ENCODE results near the gene BSND.

Gene BSND

DNA sequence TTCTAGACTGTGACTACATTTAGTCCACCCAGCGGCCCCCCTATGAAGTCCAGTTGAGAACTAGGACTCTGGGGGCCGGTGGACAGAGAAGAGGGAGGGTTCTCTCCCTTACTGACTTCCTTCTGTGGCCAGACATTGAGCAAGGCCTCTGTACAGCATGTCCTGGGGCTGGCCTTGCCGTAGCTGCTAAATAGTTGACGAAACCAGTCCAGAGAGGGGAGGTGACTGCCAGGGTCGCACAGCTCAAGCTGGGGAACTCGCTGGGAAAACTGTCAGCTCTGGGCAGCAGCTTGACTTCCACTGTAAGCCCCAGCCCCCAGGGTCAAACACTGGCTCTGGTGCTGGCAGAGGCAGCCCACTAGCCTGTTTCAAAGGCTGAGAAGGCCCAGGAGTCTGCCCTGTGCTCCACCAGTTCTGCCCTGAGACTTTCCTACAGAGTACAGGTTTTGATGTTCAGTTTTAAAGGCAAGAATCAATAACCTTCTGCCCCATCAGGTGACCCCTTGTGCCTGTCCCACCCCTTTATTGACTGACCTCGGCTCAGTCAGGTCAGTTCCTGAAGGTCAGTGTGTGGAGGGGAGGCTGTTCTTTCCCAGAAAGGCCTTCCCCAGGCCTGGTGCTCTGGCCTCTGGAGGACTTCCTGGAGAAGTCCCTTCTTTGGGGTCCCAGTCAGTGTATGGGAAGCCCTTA lies 54.7 kb downstream of the BSND start:
- Mint-ChIP-seq H3K9me3 (no peaks in the 10 kb centered on the region), H3K27ac (no peak overlapping the region)

DNA sequence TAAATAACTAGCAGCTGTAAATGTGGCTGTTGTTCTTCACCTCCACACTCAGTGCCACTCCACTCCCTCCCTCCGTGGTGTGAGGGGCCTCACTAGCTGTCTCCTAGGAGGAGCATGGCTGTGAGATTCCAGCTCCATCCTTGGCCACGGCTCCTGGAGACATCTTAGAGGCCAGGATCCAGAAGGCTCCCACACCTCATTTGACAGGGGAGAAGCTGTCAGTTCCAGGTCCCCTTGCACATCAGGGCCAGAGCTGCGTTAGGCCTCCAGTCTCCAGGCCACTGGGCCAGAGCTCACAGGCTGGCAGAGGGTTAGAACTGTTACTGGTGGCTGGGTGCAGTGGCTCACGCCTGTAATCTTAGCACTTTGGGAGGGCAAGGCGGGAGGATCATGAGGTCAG lies 55.7 kb downstream of the BSND start:
- Mint-ChIP-seq H3K4me1 (ENCODE audit: low read depth in 2 of 2) (no peaks in the 10 kb centered on the region), H3K9me3 (no peaks in the 10 kb centered on the region), H3K4me3 (no peak overlapping the region), H3K27me3 (peaks cover 0 to 17% of the 10 kb centered on the region in 2 donors), H3K27ac (no peak overlapping the region), H3K36me3 (ENCODE audit: insufficient read depth) (no peaks in the 10 kb centered on the region)
- ATAC-seq (replicated peaks): no peak
- DNase-seq: no peak

More for the DNA sequence above, 54.7 kb downstream of the BSND start:
- ATAC-seq (replicated peaks): no peak
- Mint-ChIP-seq H3K4me3 (no peak overlapping the region), H3K4me1 (ENCODE audit: low read depth in 2 of 2) (no peaks in the 10 kb centered on the region), H3K27me3 (peaks cover 0 to 17% of the 10 kb centered on the region in 2 donors), H3K36me3 (ENCODE audit: insufficient read depth) (no peaks in the 10 kb centered on the region)
- DNase-seq: no peak

GRCh38 chr1:55055084-55055882 lies 56.5 kb downstream of the BSND start:
- ATAC-seq (replicated peaks): no peak
- Mint-ChIP-seq H3K36me3 (ENCODE audit: insufficient read depth) (no peaks in the 10 kb centered on the region), H3K4me1 (ENCODE audit: low read depth in 2 of 2) (no peaks in the 10 kb centered on the region), H3K9me3 (no peaks in the 10 kb centered on the region), H3K27ac (no peak overlapping the region), H3K27me3 (peaks cover 0 to 16% of the 10 kb centered on the region in 2 donors), H3K4me3 (no peak overlapping the region)
- DNase-seq: no peak

- ATAC-seq (replicated peaks) (no peak), DNase-seq (no peak)
- Mint-ChIP-seq H3K27me3 (peaks cover 0 to 8% of the 10 kb centered on the region in 2 donors), H3K27ac (no peak overlapping the region), H3K4me3 (no peak overlapping the region), H3K9me3 (no peaks in the 10 kb centered on the region), H3K4me1 (ENCODE audit: low read depth in 2 of 2) (peaks cover 0 to 6% of the 10 kb centered on the region in 2 donors), H3K36me3 (ENCODE audit: insufficient read depth) (no peaks in the 10 kb centered on the region)
Measured at GRCh38 chr1:55055951-55056631, 57.4 kb downstream of the BSND start.

GRCh38 chr1:55056632-55056992 lies 57.9 kb downstream of the BSND start:
- no peaks in the 10 kb centered on the region for H3K9me3 Mint-ChIP-seq
- DNase-seq: no peak
- H3K27ac Mint-ChIP-seq: no peak overlapping the region
- H3K36me3 Mint-ChIP-seq (ENCODE audit: insufficient read depth): no peaks in the 10 kb centered on the region
- H3K27me3 Mint-ChIP-seq: peaks cover 0 to 7% of the 10 kb centered on the region in 2 donors
- ATAC-seq (replicated peaks): no peak
- H3K4me1 Mint-ChIP-seq (ENCODE audit: low read depth in 2 of 2): peaks cover 0 to 6% of the 10 kb centered on the region in 2 donors
- H3K4me3 Mint-ChIP-seq: no peak overlapping the region

GRCh38 chr1:55057270-55057955 lies 58.7 kb downstream of the BSND start:
- no peaks in the 10 kb centered on the region for H3K9me3 Mint-ChIP-seq
- no peak overlapping the region for H3K4me3 Mint-ChIP-seq
- no peak overlapping the region for H3K27ac Mint-ChIP-seq
- peaks cover 0 to 7% of the 10 kb centered on the region in 2 donors for H3K27me3 Mint-ChIP-seq
- ATAC-seq (replicated peaks) (no peak), DNase-seq (no peak)
- H3K4me1 Mint-ChIP-seq (ENCODE audit: low read depth in 2 of 2): peaks cover 0 to 6% of the 10 kb centered on the region in 2 donors
- H3K36me3 Mint-ChIP-seq (ENCODE audit: insufficient read depth): no peaks in the 10 kb centered on the region

DNA sequence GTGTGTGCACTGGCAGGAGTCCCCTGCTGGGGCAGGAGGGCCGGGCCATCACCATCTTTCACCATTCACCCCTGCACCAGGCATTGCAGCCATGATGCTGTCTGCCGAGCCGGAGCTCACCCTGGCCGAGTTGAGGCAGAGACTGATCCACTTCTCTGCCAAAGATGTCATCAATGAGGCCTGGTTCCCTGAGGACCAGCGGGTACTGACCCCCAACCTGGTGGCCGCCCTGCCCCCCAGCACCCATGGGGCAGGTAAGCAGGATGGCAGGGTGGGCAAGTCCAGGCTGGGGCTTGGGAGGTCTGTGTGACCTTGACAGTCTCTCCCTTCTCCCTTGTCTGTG lies 59.2 kb downstream of the BSND start:
- H3K4me3 Mint-ChIP-seq: no peak overlapping the region
- peaks cover 0 to 6% of the 10 kb centered on the region in 2 donors for H3K4me1 Mint-ChIP-seq (ENCODE audit: low read depth in 2 of 2)
- ATAC-seq (replicated peaks): no peak

DNA sequence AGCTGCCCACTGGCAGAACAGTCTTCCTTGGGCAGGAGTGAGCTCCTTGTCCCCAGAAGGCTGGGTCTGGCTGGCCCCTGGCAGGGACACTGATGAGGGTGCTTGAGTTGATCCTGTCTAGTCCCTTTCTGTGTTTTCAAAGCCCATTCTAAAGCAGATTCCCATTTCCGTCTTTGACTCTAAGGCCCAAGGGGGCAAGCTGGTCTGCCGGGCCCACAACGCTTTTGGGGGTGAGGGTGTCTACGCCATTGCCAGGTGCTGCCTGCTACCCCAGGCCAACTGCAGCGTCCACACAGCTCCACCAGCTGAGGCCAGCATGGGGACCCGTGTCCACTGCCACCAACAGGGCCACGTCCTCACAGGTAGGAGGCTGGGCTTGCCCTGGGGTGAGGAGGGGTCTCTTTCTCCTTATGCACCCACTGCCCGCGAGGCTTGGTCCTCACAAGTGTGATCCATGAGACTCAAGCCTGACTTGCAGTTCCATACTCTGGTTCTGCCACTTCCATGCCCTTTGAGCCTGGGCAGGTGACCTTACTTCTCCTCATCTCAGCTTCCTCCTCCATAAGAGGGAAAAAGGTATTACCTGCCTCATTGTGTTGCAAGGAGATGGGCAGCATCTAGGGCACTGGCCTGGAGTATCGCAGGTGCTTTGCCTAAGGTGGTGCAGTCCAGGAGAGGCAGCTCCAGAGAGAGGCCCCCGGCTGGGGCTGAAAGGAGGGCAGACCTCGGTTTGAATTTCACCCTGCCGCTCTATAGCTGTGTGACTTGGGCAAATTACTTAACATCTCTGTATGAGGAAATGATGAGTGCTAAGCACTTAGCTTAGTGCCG lies 60.8 kb downstream of the BSND start:
- Mint-ChIP-seq H3K4me3 (no peak overlapping the region), H3K4me1 (ENCODE audit: low read depth in 2 of 2) (peaks cover 0 to 6% of the 10 kb centered on the region in 2 donors), H3K36me3 (ENCODE audit: insufficient read depth) (no peaks in the 10 kb centered on the region), H3K27ac (no peak overlapping the region), H3K27me3 (no peaks in the 10 kb centered on the region), H3K9me3 (no peaks in the 10 kb centered on the region)
- DNase-seq (no peak), ATAC-seq (replicated peaks) (no peak)

More for the DNA sequence above, 59.2 kb downstream of the BSND start:
- DNase-seq: no peak
- Mint-ChIP-seq H3K27me3 (peaks cover 0 to 2% of the 10 kb centered on the region in 2 donors), H3K9me3 (no peaks in the 10 kb centered on the region), H3K27ac (no peak overlapping the region), H3K36me3 (ENCODE audit: insufficient read depth) (no peaks in the 10 kb centered on the region)

GRCh38 chr1:55060133-55060999 lies 61.6 kb downstream of the BSND start:
- Mint-ChIP-seq H3K4me3 (no peak overlapping the region), H3K4me1 (ENCODE audit: low read depth in 2 of 2) (peaks cover 0 to 6% of the 10 kb centered on the region in 2 donors), H3K27me3 (no peaks in the 10 kb centered on the region), H3K9me3 (no peaks in the 10 kb centered on the region), H3K36me3 (ENCODE audit: insufficient read depth) (no peaks in the 10 kb centered on the region), H3K27ac (no peak overlapping the region)
- ATAC-seq (replicated peaks) (peak; percentile 39), DNase-seq (no peak)

DNA sequence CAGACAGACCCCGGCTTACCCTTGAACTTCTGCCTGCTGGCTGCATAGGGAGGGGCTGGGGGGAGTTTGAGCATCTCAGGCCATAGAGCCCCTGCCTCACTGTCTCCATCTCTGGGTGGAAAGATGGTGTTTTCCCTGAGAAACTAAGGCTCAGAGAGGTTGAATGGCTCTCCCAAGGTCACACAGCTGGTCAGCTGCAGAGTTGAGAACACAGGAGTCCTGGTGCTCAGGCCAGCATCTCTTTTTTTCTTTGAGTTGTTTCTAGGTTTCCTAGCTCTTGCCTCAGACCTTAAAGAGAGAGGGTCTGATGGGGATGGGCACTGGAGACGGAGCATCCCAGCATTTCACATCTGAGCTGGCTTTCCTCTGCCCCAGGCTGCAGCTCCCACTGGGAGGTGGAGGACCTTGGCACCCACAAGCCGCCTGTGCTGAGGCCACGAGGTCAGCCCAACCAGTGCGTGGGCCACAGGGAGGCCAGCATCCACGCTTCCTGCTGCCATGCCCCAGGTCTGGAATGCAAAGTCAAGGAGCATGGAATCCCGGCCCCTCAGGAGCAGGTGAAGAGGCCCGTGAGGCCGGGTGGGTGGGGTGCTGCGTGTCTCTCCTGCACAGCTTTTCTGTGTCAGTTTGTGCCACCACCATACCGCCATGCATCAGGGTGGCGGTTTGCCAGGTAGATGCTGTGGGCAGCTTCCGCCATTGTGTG lies 62.4 kb downstream of the BSND start:
- ATAC-seq (replicated peaks): no peak
- H3K4me1 Mint-ChIP-seq (ENCODE audit: low read depth in 2 of 2): peaks cover 0 to 6% of the 10 kb centered on the region in 2 donors
- no peak for DNase-seq
- no peak overlapping the region for H3K27ac Mint-ChIP-seq
- no peaks in the 10 kb centered on the region for H3K36me3 Mint-ChIP-seq (ENCODE audit: insufficient read depth)
- no peaks in the 10 kb centered on the region for H3K9me3 Mint-ChIP-seq
- no peak overlapping the region for H3K4me3 Mint-ChIP-seq
- H3K27me3 Mint-ChIP-seq: no peaks in the 10 kb centered on the region

Measured in effector memory CD8-positive, alpha-beta T cell (primary cell).